PFSK-1 (cell line): ENCODE results near the gene HSPA13.

ENCODE experiments used
- POLR2AphosphoS5 ChIP-seq: IDR thresholded peaks from 2 replicates; pipeline ENCODE4 v1.6.1; 2012; ENCODE audit warnings: low read depth, mild to moderate bottlenecking, control low read depth, low read length, moderate library complexity
- SIN3A ChIP-seq: IDR thresholded peaks from 2 replicates; pipeline ENCODE4 v1.6.1; 2012; ENCODE audit warnings: mild to moderate bottlenecking, low read length, moderate library complexity, borderline replicate concordance; ENCODE audit not compliant: insufficient read depth
- TAF1 ChIP-seq: IDR thresholded peaks from 2 replicates; pipeline ENCODE4 v1.6.1; 2012; ENCODE audit warnings: low read length, control low read depth, borderline replicate concordance; ENCODE audit not compliant: insufficient read depth

DNA sequence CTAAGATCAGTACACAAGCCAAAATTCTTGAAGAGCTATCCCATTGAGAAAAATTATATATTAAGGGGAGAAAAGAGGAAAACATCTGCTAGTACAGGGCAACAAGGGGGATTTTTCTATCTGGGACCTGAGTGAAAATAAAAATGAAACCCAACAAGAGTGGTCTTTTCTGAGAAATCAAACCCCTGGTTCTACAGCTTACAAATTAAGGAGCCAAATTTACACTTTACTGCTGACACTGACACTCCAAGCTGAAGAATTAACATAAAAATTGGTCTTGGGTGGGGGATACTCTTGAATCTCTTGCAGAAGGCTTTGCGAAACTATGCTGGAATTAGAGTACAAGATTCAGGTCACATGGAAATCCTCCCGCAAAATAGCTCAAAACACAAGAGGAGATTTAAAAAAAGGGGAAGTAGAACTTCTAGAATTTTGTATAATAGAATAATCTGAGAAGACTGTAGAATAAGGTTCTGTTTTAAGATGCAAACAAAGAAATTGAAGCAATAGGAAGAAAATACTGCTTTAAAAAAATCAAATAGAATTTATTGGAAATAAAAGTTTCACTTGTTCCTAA is 32.1 kb upstream of the HSPA13 start:
- no peak for TF ChIP-seq SIN3A
- no peak for TF ChIP-seq TAF1
- TF ChIP-seq POLR2AphosphoS5, result no peak
